PFSK-1 (cell line): ENCODE measurements around the gene RNF208.

Source experiments
- POLR2AphosphoS5 ChIP-seq: IDR thresholded peaks from 2 replicates; pipeline ENCODE4 v1.6.1; 2012; ENCODE audit warnings: low read depth, mild to moderate bottlenecking, control low read depth, low read length, moderate library complexity
- TAF1 ChIP-seq: IDR thresholded peaks from 2 replicates; pipeline ENCODE4 v1.6.1; 2012; ENCODE audit warnings: low read length, control low read depth, borderline replicate concordance; ENCODE audit not compliant: insufficient read depth

GRCh38 chr9:137170486-137171148, 51.4 kb downstream of the RNF208 start:
- TF ChIP-seq POLR2AphosphoS5 (no peak), TAF1 (no peak)
